ENCODE results near the gene TRMU. TPM values are rescaled to one million over a fixed set of nuclear protein-coding genes. Genes with fewer than 3 reads are reported as not detected.

TRMU gene
- total RNA-seq, 6 experiments from 2014 or later = 17.2 to 24.2 (median 19.9) TPM

GRCh38 chr22:46388647-46389046, 53.1 kb downstream of the TRMU start:
- intact Hi-C loops (cut with DNase I) = loop anchor here in 1 of 2 donors (10.0 kb wide), 1 partner anchor 156 kb away; no protein-coding TSS in a partner anchor
- no peaks in the 10 kb centered on the region for H3K27me3 ChIP-seq
- H3K36me3 ChIP-seq = no peaks in the 10 kb centered on the region
- no CpG with 5 or more reads among the region's 10 CpGs for WGBS (ENCODE audit: insufficient coverage, low coverage, low lambda C conversion rate, missing lambda C conversion rate)
- ATAC-seq (no peak), DNase-seq (no peak)
- H3K27ac ChIP-seq = no peak overlapping the region
- H3K9me3 ChIP-seq = no peaks in the 10 kb centered on the region
- no peaks in the 10 kb centered on the region for H3K4me1 ChIP-seq
- no peak for TF ChIP-seq CTCF (IDR thresholded peaks at IDR 0.05)
- no peak for TF ChIP-seq POLR2A (IDR thresholded peaks at IDR 0.05)
- no peak overlapping the region for H3K4me3 ChIP-seq

DNA sequence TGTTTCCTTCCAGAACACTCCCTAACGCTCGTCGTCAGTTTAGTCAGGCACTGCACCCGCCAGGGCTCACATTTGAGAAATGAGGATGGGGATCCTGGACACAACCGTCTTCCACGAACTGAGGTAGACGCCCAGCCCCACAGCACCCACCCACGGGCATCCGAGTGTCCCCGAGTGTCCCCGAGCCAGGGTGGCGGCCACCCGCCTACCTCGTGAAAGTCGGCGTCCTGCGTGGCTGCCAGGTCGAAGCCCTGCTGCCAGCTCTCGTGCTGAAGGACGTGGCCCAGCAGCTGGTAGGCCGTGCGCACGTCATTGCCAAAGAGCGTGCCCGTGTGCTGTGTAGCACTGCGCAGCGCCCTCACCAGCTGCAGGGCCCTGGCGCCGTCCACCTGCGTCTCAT, 53.6 kb downstream of the TRMU start:
- ATAC-seq = no peak
- H3K9me3 ChIP-seq = no peaks in the 10 kb centered on the region
- 88% methylated on average over 12 of the region's 30 CpGs for WGBS (ENCODE audit: insufficient coverage, low coverage, low lambda C conversion rate, missing lambda C conversion rate)
- DNase-seq = no peak
- no peak for TF ChIP-seq POLR2A (IDR thresholded peaks at IDR 0.05)
- TF ChIP-seq CTCF (IDR thresholded peaks at IDR 0.05) = no peak
- intact Hi-C loops (cut with DNase I) = loop anchor here in 1 of 2 donors (10.0 kb wide), 1 partner anchor 156 kb away; no protein-coding TSS in a partner anchor
- no peaks in the 10 kb centered on the region for H3K36me3 ChIP-seq
- H3K27ac ChIP-seq = no peak overlapping the region
- no peaks in the 10 kb centered on the region for H3K27me3 ChIP-seq
- no peaks in the 10 kb centered on the region for H3K4me1 ChIP-seq
- no peak overlapping the region for H3K4me3 ChIP-seq

DNA sequence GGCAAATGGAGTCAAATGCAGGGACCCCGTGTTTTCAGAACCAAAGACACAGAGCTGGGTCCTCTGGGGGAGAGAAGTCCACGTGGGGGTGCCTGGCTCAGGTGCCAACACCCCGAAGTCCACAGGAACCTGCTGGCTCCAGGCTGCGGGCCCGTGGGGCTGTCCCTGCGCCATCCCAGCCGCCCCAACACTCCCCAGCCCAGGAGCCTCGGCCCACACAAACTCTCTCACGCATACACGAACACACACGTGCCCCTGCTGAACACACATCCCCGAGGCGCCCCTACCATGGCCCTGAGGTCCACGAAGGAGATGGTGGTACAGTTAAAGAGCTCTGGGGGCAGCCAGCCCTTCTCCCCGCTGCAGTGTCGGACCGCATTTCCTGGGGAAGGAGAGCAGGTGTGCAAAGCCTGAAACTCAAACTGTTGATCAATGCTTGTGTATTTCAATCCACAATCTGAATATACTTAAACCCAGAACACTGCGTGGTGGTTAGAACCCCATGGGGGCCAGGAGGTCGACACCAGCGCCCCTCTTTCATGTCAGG, 54.7 kb downstream of the TRMU start:
- DNase-seq = no peak
- Histone ChIP-seq H3K4me3 (no peak overlapping the region), H3K4me1 (no peaks in the 10 kb centered on the region), H3K9me3 (no peaks in the 10 kb centered on the region), H3K27me3 (no peaks in the 10 kb centered on the region), H3K27ac (no peak overlapping the region), H3K36me3 (no peaks in the 10 kb centered on the region)
- TF ChIP-seq CTCF (IDR thresholded peaks at IDR 0.05) (no peak), POLR2A (IDR thresholded peaks at IDR 0.05) (no peak)
- intact Hi-C loops (cut with DNase I) = no loop called here
- ATAC-seq = peak in 1 of 4 donors; percentile 4
- 59% methylated on average over 4 of the region's 20 CpGs for WGBS (ENCODE audit: insufficient coverage, low coverage, low lambda C conversion rate, missing lambda C conversion rate)

DNA sequence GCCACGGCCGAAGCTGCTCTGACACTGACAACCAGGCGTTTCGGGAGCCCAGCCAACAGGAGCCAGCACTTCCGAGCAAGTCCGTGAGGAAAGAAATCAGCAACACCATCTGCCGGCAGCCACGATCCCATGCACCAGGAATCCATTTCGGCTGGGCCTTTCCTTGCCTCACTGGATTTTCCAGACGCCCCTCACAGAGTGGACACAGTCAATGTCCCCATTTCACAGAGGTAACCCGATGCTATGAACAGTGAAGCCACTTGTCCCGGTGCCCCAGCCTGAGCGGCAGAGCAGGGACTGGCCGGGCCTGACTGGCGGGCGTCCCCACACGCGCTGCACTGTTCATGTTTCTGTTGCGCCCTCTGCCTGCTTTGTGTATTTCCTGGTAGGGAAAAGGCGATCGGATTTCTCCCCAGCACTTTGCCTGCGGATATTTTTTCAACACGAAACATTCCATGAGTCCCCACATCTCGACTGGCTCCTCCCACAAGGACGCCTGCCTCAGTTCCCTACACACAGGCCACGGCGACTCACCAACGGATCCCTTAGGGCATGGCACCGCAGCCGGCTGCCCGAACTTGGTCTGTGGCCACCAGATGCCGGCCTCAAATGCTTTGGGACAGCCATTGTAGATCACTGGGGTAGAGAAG, 55.3 kb downstream of the TRMU start:
- 50% methylated on average over 11 of the region's 32 CpGs for WGBS (ENCODE audit: insufficient coverage, low coverage, low lambda C conversion rate, missing lambda C conversion rate)
- H3K36me3 ChIP-seq = no peaks in the 10 kb centered on the region
- ATAC-seq = peak; percentile 82 to 92 (median 87)
- H3K4me3 ChIP-seq = peak overlapping the region in 2 of 3 donors; percentile 2 to 36
- H3K4me1 ChIP-seq = no peaks in the 10 kb centered on the region
- H3K9me3 ChIP-seq = no peaks in the 10 kb centered on the region
- peak overlapping the region in 2 of 3 donors; percentile 54 to 60 for H3K27ac ChIP-seq
- DNase-seq = peak; percentile 79 to 85 (median 80)
- TF ChIP-seq POLR2A (IDR thresholded peaks at IDR 0.05) (no peak), CTCF (IDR thresholded peaks at IDR 0.05) (peak; percentile 56 to 72 (median 64))
- no peaks in the 10 kb centered on the region for H3K27me3 ChIP-seq
- intact Hi-C loops (cut with DNase I) = no loop called here
